Measurements from ENCODE around the gene OR2AE1. TPM values are rescaled to one million over a fixed set of nuclear protein-coding genes. Genes with fewer than 3 reads are reported as not detected.
"Not testable (repeated sequence)": the region's sequence is repeated elsewhere in the genome, so short reads cannot be mapped to it uniquely, and the experiment has no call there.

Gene OR2AE1
- total and polyA plus RNA-seq, 2 of the 4 experiments (the other 2 are of a cell fraction) = 0.17 to 0.18 TPM

- Histone ChIP-seq H2BK15ac (ENCODE audit: low read depth, low read length) (no peak overlapping the region), H4K8ac (ENCODE audit: low read depth in 2 of 2, low read length in 2 of 2) (no peak overlapping the region), H3K4me3 (ENCODE audit: insufficient read depth, low read depth, low read length) (no peak overlapping the region), H3K18ac (ENCODE audit: low read depth, low read length) (no peak overlapping the region), H3K27me3 (ENCODE audit: control insufficient read depth, insufficient read depth, low read length) (no peaks in the 10 kb centered on the region), H2BK20ac (ENCODE audit: low read depth, low read length) (no peak overlapping the region), H3K14ac (replicated peaks; ENCODE audit: low read depth, low read length) (no peak overlapping the region), H3K27ac (ENCODE audit: insufficient read depth, low read length) (no peak overlapping the region), H2BK5ac (ENCODE audit: low read depth, low read length, poor library complexity, severe bottlenecking) (no peak overlapping the region), H3K4me1 (ENCODE audit: control insufficient read depth, insufficient read depth, low read length) (no peaks in the 10 kb centered on the region), H2AFZ (replicated peaks; ENCODE audit: low read length, poor library complexity) (no peak overlapping the region), H3K4ac (ENCODE audit: low read depth, low read length) (no peak overlapping the region), H3K79me1 (ENCODE audit: low read depth in 1 of 2, low read length in 2 of 2) (no peaks in the 10 kb centered on the region), H3K36me3 (ENCODE audit: control insufficient read depth, insufficient read depth, low read length) (no peaks in the 10 kb centered on the region), H2AK9ac (replicated peaks; ENCODE audit: low read depth, low read length, poor library complexity) (no peak overlapping the region), H3K9ac (ENCODE audit: low read depth, low read length) (no peak overlapping the region), H3K56ac (ENCODE audit: extremely low read depth, insufficient read depth, low read length) (no peak overlapping the region), H3K9me1 (ENCODE audit: insufficient read depth, low read length) (no peaks in the 10 kb centered on the region), H2AK5ac (ENCODE audit: low read depth, low read length) (no peak overlapping the region), H3K4me2 (ENCODE audit: low read depth, low read length) (no peak overlapping the region), H4K20me1 (ENCODE audit: insufficient read depth, low read length) (no peaks in the 10 kb centered on the region), H2BK120ac (ENCODE audit: low read depth, low read length) (no peak overlapping the region), H3K23ac (ENCODE audit: low read depth, low read length) (no peak overlapping the region), H3K9me3 (ENCODE audit: control insufficient read depth, insufficient read depth, low read length) (peaks cover 7% of the 10 kb centered on the region), H4K91ac (ENCODE audit: insufficient read depth, low read depth, low read length) (no peak overlapping the region), H4K5ac (ENCODE audit: low read depth, low read length) (no peak overlapping the region)
- no TSS peak for BruUV-seq (replicated peaks)
- ATAC-seq (ENCODE audit: low read depth) (no peak), DNase-seq (no peak)
- ChIA-PET CTCF (no interaction called here), POLR2A (ENCODE audit: unreplicated experiment) (no interaction called here)
- in situ Hi-C loops (cut with MboI; ENCODE audit: low sequenced_read_pairs) (no loop called here), intact Hi-C loops (cut with micrococcal nuclease) (no loop called here), dilution Hi-C loops (cut with HindIII; ENCODE audit: low sequenced_read_pairs, unreplicated experiment) (no loop called here)
- no peak for TF ChIP-seq SMC3 (IDR thresholded peaks at IDR 0.05; ENCODE audit: low read depth, low read length)
- no peak for TF ChIP-seq RCOR1 (IDR thresholded peaks at IDR 0.05; ENCODE audit: insufficient replicate concordance, low read length)
- no peak for TF ChIP-seq BHLHE40 (IDR thresholded peaks at IDR 0.05; ENCODE audit: low read depth, low read length)
- no CpG with 5 or more reads among the region's 1 CpG for WGBS, 2 experiments (ENCODE audit: extremely low coverage in 2 of 2, insufficient read length in 1 of 2)
Measured at GRCh38 chr7:99868246-99868645, 8.6 kb downstream of the OR2AE1 start.

GRCh38 chr7:99867477-99867876 is 9.4 kb downstream of the OR2AE1 start:
- H2AK9ac ChIP-seq (replicated peaks; ENCODE audit: low read depth, low read length, poor library complexity); intact Hi-C loops (cut with micrococcal nuclease); H3K4ac ChIP-seq (ENCODE audit: low read depth, low read length); H3K36me3 ChIP-seq (ENCODE audit: control insufficient read depth, insufficient read depth, low read length); H4K5ac ChIP-seq (ENCODE audit: low read depth, low read length); BruUV-seq (replicated peaks); H2BK5ac ChIP-seq (ENCODE audit: low read depth, low read length, poor library complexity, severe bottlenecking); H3K18ac ChIP-seq (ENCODE audit: low read depth, low read length); H2BK15ac ChIP-seq (ENCODE audit: low read depth, low read length); H3K56ac ChIP-seq (ENCODE audit: extremely low read depth, insufficient read depth, low read length); H3K79me1 ChIP-seq (ENCODE audit: low read depth in 1 of 2, low read length in 2 of 2); POLR2A ChIA-PET (ENCODE audit: unreplicated experiment); H2AFZ ChIP-seq (replicated peaks; ENCODE audit: low read length, poor library complexity); H3K14ac ChIP-seq (replicated peaks; ENCODE audit: low read depth, low read length); H2BK20ac ChIP-seq (ENCODE audit: low read depth, low read length); H4K8ac ChIP-seq (ENCODE audit: low read depth in 2 of 2, low read length in 2 of 2); H4K91ac ChIP-seq (ENCODE audit: insufficient read depth, low read depth, low read length); H3K9me1 ChIP-seq (ENCODE audit: insufficient read depth, low read length); H3K9me3 ChIP-seq (ENCODE audit: control insufficient read depth, insufficient read depth, low read length); ATAC-seq (ENCODE audit: low read depth); H2BK120ac ChIP-seq (ENCODE audit: low read depth, low read length); H2AK5ac ChIP-seq (ENCODE audit: low read depth, low read length); DNase-seq; H3K27me3 ChIP-seq (ENCODE audit: control insufficient read depth, insufficient read depth, low read length); H3K23ac ChIP-seq (ENCODE audit: low read depth, low read length); dilution Hi-C loops (cut with HindIII; ENCODE audit: low sequenced_read_pairs, unreplicated experiment); H3K9ac ChIP-seq (ENCODE audit: low read depth, low read length); H3K4me2 ChIP-seq (ENCODE audit: low read depth, low read length); in situ Hi-C loops (cut with MboI; ENCODE audit: low sequenced_read_pairs); H3K4me1 ChIP-seq (ENCODE audit: control insufficient read depth, insufficient read depth, low read length); H4K20me1 ChIP-seq (ENCODE audit: insufficient read depth, low read length); H3K4me3 ChIP-seq (ENCODE audit: insufficient read depth, low read depth, low read length); H3K27ac ChIP-seq (ENCODE audit: insufficient read depth, low read length): not testable (repeated sequence)
- CTCF ChIA-PET = interaction anchor here (0.6 kb wide), 1 partner anchor 22 kb away, joined by 3 read pairs; no protein-coding TSS in a partner anchor
- no CpG with 5 or more reads among the region's 2 CpGs for WGBS, 2 experiments (ENCODE audit: extremely low coverage in 2 of 2, insufficient read length in 1 of 2)
